Retinal pigment epithelial cell (primary cell): Measurements from ENCODE around the gene CD101.

ENCODE experiments used
- DNase-seq: peaks from one replicate; pipeline ENCODE4 v3.0.0-alpha.2; 2010; ENCODE audit warnings: low read depth
- H3K4me3 ChIP-seq: 2 replicates; pipeline ENCODE4 v1.5.1; 2011; ENCODE audit warnings: mild to moderate bottlenecking, low read length, control low read depth, moderate library complexity
- TF ChIP-seq, protein P1 (sequence below): conservative IDR thresholded peaks from 2 replicates; pipeline ENCODE4 v1.5.1; 2011; ENCODE audit warnings: low read depth, low read length, control low read depth, inconsistent platforms

CD101 gene

DNA sequence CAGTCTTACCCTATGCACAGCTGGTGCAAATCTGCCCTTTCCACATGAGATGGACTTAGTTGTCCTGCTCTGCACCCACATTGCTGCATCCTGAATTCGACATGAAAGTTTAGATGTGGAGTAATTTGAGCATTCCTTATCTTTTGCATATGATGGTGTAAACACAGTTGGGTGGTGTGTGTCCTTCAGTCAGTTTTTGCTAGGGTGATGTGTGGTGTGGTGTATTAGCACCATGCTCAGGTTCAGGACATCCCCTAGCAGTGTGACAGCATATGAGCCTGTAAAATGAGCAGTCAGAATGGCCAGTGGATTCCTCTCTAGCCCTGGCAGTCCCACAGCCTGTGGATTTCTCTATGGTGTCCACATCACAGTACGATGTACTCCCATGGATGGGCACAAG lies 42.6 kb upstream of the CD101 start:
- TF ChIP-seq, protein P1, sequence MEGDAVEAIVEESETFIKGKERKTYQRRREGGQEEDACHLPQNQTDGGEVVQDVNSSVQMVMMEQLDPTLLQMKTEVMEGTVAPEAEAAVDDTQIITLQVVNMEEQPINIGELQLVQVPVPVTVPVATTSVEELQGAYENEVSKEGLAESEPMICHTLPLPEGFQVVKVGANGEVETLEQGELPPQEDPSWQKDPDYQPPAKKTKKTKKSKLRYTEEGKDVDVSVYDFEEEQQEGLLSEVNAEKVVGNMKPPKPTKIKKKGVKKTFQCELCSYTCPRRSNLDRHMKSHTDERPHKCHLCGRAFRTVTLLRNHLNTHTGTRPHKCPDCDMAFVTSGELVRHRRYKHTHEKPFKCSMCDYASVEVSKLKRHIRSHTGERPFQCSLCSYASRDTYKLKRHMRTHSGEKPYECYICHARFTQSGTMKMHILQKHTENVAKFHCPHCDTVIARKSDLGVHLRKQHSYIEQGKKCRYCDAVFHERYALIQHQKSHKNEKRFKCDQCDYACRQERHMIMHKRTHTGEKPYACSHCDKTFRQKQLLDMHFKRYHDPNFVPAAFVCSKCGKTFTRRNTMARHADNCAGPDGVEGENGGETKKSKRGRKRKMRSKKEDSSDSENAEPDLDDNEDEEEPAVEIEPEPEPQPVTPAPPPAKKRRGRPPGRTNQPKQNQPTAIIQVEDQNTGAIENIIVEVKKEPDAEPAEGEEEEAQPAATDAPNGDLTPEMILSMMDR = no peak

DNA sequence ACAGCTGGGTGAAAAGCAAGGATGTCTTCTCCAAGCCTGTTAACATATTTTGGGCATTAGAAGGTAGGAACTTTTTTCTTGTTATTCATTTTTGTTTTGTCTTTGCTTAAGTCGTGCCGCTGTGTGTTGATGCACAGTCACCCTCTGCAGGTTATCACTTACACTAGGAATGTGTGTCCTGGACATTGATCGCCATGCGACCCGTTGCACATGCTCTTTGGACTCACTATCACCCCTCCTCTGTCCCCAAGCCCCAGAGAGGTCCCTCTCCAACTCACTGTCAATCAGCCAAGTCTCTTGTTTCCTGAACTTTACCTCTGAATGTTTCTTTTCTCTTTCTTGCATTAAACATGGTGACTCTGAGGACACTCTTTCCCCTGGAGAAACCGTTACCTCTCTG lies 40.0 kb upstream of the CD101 start:
- no peak overlapping the region for H3K4me3 ChIP-seq
- DNase-seq = no peak
- TF ChIP-seq, protein P1 = no peak

More for the DNA sequence above, 42.6 kb upstream of the CD101 start:
- no peak for DNase-seq
- no peak overlapping the region for H3K4me3 ChIP-seq

DNA sequence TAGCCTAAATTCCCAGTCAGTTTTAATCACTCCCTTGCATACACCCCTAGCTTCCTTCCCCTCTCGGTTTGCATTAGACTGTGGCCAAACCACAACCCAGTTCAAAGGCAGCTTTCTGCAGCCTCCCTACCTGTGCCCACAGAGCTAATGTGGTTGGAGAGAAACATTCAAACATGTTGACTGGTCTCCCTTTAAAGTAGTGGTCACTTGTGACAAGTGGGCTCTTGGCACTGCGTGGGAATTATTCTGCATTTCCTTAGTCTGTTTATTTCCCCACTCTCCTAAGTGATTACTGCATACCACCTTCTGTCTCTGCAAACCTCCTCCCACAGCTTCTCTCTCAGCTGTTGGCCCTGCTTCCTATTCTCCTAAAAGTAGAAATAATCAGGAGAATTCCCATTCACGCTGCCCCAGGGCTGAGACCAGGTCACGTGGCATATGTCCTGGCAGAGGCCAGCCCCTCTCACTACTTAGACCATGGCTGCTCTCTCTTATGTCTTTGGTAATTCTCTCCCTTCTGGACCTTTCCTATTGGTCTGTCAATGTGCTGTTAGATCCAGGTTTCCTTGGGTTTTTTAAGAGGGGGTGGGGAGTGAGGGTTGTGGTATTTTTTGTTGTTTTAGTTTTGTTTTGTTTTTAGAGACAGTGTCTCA lies 38.4 kb upstream of the CD101 start:
- no peak overlapping the region for H3K4me3 ChIP-seq
- no peak for DNase-seq
- TF ChIP-seq, protein P1 = no peak

DNA sequence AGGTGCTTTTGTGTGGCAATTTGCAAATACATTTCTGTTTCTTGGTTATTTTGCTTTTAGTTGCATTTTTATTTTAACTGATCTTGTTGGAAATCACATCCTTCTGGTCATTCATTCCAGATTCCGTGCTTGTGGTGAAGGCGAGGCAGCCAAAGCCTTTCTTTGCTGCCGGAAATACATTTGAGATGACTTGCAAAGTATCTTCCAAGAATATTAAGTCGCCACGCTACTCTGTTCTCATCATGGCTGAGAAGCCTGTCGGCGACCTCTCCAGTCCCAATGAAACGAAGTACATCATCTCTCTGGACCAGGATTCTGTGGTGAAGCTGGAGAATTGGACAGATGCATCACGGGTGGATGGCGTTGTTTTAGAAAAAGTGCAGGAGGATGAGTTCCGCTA lies 34.8 kb upstream of the CD101 start:
- TF ChIP-seq, protein P1 = no peak
- H3K4me3 ChIP-seq = no peak overlapping the region
- DNase-seq = no peak

DNA sequence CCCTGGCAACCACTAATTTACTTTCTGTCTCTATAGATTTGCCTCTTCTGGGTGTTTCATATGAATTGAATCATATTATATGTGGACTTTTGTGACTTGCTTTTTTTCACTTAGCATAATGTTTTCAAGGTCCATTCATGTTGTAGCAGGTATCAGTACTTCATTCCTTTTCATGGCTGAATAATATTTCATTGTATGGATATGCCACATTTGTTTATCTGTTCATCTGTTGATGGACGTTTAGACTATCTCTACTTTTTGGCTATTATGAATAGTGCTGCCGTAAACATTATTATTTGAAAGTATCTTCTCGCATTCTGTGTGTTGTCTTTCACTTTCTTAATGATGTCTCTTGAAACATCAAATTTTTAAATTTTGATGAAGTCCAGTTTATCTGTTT lies 32.8 kb upstream of the CD101 start:
- no peak overlapping the region for H3K4me3 ChIP-seq
- no peak for DNase-seq
- TF ChIP-seq, protein P1 = no peak

DNA sequence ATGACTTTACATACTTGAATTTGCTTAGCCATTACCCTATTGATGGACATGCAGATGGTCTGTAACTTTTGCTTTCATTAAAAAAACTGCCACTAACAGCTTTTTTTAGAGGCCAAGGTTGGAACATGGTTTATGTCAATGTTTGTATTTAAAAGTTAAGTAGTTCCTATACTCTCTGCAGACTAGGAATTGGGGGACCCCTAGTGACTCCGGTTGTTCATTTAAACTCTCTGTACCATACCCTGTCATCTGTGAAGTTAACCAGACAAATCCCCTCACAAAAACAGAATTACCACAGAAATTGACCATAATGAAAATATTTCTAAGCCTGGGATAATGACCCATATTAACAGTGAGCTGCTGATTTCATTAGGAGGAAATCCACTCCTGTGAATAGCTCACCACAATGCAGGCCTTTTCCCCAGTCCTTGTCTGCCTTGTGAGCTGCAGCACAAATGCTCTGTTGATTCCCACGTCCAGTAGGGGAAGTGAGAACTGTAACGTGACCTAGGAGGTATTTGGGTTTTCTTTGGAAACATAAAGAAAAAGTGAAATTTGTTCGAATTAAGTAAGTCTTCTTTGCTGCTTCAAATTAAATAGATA lies 30.2 kb upstream of the CD101 start:
- DNase-seq = peak; percentile 33
- TF ChIP-seq, protein P1 = no peak
- H3K4me3 ChIP-seq = no peak overlapping the region

DNA sequence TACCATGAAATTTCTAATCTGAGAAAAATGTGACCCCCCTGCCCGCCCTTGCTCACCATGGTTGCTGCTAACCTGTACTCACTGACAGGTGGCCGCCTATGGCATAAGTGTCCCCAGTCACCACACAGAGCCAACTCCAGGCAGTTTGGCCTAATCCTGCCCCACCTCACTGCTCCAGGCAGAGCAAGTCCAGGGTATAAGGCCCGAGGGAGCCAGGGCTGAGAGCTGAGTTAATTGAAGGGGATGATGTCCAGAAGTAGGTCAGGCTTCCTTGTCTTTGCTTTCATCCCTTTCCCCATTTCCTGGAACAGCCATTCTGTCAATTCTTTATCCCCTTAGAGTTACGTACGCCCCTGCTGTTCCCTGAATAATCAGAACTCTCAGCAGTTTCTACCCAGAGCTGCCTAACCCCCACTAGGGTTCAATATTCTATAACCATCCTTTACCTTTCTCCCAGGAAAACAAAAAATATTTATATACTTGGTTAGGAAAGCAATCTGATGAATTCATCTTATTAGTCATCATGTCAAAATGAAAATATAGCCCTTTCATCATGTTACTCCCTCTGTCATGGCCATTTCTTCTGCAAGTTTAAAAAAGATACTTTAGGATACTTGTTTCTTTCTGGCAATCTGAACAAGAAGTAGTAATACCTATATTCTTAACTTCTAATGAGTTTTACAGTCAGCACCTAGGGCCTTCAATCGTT lies 29.4 kb upstream of the CD101 start:
- TF ChIP-seq, protein P1 = no peak
- no peak for DNase-seq
- no peak overlapping the region for H3K4me3 ChIP-seq
